Renal pelvis (tissue), 4 donors: ENCODE data around the gene XRCC4. TPM values are rescaled to one million over a fixed set of nuclear protein-coding genes. Genes with fewer than 3 reads are reported as not detected.
A peak's percentile ranks its signal among the peaks of the same experiment; 100 is the strongest.
"Not testable (repeated sequence)": the region's sequence is repeated elsewhere in the genome, so short reads cannot be mapped to it uniquely, and the experiment has no call there.

Experiments
- DNase-seq: peaks from one replicate; pipeline ENCODE4 v3.0.0-alpha.2; 2013
- polyA plus RNA-seq, 3 donors: library from polyadenylated mRNA; unstranded; fragments of 120-200 nt; gene quantifications; one replicate each; pipeline ENCODE4 v1.2.1, GENCODE V29; 2013; ENCODE audit not compliant: insufficient read length in 3 of 3

XRCC4 gene
- polyA plus RNA-seq, 3 donors: 10.4 to 12.2 (median 11.9) TPM

DNA sequence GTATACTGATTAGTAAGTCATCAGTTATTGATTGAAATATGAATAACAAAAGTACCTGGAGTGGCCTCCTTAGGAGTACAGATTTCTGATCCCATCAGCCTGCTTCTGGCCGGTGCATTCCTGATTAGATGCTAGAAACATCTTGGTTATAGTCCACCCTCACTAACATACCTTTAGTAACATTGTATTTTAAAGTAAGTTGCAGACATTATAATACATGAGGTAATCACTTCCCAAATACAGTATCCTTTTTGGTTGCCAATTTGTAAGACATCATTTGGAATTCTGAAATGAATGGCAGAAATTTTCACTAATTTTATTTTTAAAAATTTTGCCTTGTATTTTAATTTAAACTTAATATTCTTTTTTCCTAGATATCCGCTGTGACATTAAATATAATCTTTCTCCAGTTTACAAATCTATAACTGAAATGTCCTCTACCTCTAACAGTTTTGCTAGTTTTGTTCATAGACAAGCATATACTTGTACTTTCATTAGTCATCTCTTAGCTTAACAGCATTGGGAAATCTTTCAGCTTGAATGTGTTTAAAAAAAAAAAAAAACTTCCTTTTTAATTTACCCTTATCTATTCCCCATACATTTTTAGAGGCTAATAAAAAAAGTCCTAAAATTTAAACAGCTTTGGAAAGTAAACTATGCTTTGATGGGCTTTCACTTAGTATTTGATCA is 178.9 kb downstream of the XRCC4 start:
- DNase-seq: no peak

DNA sequence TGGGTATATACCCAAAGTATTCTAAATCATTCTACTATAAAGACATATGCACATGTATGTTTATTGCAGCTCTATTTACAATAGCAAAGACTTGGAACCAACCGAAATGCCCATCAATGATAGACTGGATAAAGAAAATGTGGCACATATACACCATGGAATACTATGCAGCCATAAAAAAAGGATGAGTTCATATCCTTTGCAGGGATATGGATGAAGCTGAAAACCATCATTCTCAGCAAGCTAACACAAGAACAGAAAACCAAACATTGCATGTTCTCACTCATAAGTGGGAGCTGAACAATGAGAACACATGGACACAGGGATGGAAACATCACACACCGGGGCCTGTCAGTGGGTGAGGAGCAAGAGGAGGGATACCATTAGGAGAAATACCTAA is 180.3 kb downstream of the XRCC4 start:
- DNase-seq: not testable (repeated sequence)

DNA sequence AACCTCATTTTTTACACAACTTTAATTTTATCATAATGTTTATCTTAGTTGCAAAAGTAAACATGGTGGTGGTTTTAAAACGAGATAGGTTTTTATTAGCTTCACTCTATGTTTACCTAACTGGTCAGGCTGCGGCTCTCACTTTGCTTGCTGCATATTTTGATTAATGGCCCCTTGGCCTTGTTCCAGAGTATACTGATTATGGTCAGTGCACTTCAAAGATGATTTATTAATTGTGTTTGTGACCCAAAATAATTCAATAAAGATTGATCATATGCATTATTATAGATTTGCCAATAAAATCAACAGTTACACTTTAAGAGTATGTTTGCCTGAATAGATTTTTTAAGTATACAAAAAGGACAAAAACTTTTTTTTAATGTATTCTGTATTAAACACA is 188.0 kb downstream of the XRCC4 start:
- DNase-seq: peak; percentile 31

DNA sequence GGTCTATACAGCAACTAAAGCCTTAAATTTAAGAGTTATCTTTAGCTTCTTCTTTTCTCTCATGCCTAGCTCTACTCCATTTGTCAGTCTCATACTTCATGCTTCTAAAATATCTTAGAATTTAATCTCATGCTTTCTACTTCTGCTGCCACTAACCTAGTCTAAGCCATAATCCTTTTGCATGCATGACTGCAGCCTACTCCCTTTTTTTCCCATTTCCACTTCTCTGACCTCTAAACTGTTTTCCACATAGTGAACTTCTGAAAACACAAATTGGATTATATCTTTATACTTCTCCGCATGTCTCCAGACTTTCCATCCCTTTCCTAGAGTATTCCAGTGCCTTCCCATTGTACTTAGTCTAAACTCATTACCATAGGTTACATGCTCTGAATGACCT is 193.0 kb downstream of the XRCC4 start:
- DNase-seq: no peak

DNA sequence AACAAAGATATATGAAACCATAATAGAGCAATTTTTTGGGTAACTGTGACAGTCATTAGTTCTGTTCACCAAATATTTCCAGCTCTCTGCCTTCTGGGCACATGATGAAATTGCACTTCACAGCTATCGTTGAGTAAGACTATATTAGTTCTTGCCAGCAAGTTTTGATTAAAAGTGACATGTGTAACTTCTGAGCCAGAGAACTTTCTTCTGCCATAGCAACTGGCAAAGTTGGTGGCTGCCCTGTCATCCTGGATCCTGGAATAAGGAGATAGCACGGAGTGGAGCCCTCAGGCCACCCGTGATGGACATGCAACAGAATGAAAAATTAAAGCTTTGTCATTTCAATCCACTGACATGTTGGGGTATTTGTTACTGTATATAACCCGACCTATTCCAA is 199.8 kb downstream of the XRCC4 start:
- no peak for DNase-seq

DNA sequence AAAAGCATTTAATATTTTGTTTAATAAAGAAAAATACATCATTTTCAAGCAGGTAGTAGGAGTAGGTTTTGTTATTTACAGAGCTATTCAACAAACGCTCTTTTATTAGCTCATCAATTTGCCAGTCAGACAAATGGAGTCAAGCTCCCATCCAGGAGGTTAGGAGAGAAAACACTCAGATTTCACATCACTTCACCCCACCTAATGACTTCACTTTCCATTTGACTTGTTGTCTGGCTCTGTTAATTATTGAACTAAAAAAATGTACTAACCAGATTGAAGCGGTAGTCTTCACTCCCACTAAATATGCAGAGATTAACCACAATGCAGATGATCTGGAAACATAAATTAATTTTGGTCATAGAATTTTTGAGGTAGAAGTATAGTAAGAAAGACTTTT is 200.6 kb downstream of the XRCC4 start:
- peak; percentile 17 for DNase-seq

DNA sequence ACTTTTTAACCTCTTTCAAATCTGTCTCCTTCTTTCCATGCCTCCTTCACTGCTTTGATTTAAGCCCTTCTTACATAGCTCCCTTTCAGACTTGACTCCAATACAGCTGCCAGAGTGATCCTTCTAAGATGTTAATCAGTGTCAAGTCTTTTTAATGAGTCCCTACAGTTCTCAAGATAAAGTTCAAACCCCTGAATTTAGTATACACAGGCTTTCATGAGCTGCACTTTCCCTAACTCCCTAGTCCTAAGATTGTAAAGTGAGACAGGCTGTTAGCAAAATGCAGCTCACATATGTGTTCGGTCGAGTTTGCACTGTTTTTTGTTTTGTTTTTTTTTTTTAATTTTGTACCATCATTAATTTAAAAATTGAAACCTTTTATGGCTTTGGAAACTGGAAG is 203.8 kb downstream of the XRCC4 start:
- DNase-seq: peak; percentile 31

DNA sequence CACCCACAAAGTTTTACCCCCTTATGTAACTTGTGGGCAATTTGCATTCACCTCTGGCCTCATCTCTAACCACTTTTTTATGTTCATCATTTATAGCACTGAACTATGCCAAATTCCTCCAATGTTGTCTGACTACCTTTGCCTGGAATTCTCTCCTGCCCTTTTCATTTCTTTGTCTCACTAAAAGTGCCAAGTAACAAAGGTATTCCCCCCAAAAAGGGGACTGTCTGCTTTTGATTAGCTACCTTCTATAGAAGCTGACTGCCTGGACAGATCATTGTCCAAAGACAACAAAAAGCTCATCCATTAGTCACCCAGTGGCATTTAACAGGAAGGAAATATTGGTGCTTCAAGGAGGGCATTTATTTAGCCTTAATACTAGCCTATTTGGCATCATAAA is 204.3 kb downstream of the XRCC4 start:
- no peak for DNase-seq

DNA sequence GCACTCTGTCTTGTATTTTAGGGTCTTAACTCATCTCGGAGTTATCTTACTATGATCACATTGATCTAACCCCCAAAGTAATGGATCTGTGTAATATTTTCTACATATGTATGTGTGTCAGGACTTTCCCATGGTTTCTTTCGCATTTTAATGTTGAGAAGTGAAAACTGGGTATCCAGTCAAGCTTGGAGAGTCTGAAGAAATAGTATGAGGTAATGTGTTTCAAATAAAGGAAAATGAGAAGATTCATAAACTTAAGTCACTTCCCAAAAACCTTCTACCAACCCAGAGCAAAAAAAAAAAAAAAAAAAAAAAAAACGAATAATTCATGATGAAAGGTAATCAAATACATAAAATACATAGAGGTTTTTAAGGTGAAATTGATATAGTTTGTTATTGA is 206.4 kb downstream of the XRCC4 start:
- no peak for DNase-seq

DNA sequence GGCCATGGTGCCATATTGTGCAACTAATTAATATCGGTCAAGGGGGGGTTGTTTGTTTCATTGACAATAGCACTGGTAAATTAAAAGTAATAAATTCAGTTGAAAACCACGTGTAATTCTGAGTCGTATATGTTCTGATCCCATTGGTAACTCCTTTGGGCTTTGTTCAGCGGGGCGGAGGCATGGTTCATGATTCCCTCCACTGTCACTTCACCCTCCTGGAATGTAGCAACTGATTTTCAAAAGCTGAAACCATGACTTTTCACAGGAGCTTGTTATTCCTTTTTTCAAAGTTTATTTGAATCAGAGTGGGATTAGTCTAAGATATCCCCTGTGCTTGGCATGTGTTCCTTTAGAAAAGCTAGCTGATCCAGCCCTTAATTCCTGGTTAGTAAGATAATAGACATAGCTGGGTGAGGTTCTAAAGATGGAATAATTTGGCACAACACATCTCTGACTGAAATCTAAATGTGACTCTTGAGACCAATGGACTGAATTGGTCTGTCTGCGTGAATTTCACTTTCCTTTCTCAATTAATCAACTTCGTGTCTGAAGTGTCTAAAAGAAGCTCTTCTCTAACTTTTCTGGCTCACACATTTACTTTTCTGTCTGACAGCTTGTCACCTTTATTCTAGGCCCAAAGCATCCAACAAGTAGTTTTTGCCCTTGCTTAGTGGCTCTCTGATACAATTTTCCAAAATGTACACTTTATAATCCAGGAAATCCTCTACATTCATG is 208.5 kb downstream of the XRCC4 start:
- DNase-seq: no peak

DNA sequence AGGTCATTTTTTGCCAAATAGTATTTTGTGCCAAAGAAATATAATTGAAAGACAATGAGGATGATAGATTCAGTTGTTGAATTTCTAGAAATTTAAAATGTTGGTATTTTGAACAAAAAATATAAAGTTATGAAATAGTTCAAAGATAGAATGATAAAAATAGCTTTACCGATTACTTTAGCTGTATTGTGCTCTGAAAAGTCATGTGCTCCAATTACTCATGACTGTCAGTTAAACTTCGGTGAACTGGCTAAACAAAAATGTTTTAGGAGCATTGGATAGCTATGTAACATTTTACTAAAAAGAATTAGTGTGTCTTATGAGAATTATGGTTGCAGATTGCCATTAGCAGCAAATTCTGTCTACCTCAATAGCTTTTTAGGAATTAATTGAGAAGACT is 216.9 kb downstream of the XRCC4 start:
- DNase-seq: no peak

DNA sequence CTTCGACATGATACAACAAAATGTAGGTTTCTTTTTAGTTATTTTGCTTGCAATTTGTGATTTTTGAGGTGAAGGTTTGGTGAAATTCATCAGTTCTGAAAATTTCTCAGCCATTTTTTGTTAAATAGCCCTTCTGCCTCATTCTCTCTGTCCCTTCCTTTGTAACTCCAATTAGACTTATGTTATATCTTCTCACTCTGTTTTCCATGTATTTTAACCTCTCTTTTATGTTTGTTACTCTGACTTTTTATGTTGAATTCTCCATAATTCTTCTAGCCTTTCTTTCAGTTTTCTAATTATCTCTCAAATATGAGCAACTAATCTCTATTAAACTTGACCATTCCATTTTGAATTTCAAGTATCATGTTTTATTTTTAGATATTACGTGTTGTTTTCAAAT is 222.0 kb downstream of the XRCC4 start:
- DNase-seq: no peak

DNA sequence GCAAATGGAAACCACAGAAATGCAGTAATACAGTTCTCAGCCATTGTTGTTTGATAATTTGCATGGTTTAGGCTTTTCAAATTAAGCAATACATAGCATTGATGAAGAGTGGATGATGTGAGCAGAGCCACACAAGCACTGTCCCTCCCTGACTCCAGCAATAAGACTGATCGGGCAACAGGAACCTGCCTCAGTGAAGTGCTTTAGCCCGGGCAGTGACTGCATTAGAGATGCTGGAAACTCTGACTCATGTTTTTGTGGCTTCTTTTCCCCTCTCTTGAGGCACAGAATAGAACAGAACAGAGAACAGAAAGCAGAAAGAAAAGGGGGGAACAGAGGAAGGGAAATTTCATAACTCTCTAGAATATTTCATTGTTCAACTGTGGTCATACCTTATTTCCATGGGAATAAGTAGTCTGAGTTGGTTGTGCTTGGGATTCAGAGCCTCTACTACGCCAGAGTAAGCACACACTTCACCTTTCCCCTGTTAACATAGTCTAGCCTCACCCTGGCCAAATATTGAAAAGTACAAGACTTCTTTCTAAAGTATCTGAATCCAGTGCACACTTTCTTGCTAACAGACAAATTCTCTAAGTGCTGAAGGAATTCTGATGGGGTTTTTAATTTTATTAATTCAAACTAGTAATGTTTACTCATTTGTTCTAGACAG is 229.4 kb downstream of the XRCC4 start:
- DNase-seq: no peak

DNA sequence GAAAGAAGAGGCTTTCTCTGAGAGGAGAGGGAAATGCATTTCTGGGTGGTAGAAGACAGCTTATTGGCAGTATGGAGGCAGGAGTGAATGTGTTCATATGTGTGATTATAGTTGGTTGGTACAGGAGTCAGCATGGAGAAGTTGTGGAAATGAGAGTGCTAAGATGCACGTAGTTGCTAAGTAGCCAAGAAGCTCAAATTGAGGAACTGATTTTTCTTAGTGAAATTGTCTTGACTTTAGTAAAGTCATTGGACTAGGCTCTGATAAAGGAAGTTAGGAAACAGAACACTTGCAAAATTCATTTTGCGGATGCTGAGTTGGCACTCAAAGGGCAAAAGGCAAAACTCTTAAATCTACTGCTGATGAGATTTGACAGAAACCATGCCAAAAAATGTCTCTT is 235.3 kb downstream of the XRCC4 start:
- DNase-seq: no peak

DNA sequence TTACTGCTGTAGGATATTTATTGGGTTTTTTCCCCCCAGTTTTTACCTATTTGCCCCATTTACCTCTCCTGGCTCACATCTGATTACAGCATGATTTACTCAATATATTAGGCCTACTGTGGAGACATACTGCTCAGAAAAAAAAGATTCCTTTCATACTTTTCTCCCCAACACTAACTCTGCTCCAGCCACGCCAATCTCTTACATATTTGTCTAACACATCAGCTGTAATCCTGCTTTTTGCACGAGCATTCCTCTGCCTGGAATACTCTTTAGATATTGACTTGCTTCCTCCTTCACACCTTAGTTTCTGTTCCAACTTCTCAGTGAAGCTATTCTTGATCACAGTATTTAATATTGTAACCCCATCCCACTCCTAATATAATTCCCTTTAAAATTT is 236.1 kb downstream of the XRCC4 start:
- DNase-seq: no peak

DNA sequence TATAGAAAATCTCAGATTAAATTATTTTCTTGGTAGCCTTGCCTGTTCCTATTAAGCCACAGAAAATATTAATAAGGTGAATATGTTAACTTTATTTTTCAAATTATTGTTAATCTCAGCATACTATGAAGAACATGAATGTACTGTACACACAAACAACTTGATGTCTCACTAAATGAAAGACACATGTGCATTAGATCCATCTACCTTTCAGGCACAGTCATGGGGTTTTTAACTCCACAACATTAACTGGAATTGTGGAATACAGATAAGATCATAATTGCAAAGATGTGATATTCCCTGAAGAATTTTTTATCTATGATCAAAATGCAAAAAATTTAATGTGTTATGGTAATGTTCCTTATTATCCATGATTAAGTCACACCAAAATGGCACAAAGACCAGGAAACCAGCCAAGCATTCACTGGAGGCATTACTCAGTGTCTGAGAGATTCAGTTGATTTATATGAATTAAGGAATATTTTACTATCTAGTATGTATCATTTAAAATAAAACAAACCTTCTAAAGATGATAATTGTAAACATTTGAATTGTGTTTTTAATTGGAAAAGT is 244.2 kb downstream of the XRCC4 start:
- no peak for DNase-seq

DNA sequence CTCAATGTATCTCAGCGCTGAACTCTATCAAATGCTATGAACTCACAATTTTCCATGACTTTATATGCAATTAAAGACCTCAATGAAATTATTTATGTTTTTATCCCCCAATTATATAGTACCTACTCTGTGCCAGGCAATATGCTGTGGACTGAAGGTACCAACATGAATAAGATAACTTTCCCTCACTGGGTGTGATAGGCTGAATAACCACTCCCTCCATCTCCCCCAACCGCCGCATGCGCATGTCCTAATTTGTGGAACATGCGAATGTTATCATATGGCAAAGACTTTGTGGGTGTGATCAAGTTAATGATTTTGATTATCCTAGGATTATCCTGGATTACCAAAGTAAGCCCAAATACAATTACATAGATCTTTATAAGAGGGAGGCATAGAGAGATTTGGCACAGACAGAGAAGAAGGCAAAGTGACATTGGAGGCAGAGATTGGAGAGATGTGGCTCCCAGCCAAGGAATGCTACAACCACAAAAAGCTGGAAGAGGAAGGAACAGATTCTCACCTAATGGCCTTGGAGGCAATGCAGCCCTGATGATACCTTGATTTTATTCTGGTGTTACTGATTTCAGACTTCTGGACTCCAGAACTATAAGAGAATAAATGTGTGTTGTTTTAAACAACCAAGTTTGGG is 245.1 kb downstream of the XRCC4 start:
- no peak for DNase-seq

DNA sequence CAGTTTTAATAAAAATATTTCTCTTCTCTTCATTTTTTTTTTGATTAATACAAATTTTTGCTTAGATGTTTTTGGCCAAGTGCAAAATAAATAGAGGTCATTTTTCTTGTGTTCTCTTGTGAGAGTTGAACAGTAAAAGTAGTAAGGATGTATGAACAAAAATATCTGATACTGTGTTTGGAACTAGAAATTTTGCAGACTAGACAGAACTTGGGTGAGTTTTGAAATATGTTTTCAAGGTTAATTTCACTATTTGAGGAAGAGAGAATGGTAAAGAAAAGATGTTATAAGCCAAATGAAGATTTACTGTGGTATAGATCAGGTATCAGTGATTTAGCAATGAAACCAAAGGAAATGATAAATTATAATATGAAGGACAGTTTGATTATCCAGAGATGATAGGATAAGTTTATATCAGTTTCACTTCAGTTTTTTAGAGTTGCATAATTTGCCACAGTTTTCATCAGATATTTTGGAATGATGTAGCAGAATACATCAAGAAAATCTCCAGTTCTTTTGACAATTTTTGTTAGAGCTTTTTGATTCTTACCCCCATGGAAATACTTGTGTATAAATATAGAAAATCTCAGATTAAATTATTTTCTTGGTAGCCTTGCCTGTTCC is 246.3 kb downstream of the XRCC4 start:
- DNase-seq: no peak

DNA sequence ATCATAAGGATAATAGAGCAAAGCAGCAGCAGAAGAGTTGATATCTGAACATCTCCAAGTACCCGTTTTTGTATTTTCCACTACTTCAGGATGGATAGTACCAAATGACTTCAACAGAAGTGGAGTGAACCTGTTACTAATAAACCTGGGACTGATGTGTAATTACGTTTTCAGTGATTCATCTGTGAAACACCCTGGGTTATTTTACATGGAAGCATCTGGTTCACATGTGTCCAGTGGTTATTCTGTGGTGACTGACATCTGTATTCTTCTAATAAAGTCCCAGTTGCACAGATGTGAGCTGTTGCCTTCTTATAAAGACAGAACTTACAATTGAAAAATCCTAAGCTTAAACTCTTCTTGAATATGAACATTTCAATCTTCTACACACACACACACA is 254.5 kb downstream of the XRCC4 start:
- DNase-seq: no peak

DNA sequence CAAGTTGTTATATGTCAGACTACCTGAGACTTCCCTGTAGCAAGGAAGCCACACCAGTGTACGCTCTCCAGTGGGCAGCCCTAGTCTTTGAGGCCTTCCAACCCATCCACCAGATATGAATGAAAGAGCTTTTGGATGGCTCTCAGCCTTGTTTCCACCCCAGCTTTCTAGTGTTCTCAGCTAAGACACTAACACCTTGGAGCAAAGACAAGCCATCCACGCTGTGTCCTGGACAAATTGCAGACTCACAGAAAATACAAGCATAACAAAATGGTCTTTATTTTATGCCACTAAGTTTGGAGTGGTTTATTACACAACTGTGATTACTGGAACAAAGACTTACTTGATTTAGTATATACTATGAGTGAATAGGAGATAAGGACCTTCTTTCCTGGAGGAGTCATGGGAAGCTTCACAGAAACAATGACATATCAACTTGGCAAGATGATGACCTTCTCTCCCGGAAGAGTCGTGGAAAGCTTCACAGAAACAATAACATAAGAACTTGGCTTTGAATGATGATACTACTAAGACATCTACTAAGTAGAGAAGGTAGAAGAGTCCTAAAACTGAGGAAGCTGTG is 260.2 kb downstream of the XRCC4 start:
- no peak for DNase-seq

DNA sequence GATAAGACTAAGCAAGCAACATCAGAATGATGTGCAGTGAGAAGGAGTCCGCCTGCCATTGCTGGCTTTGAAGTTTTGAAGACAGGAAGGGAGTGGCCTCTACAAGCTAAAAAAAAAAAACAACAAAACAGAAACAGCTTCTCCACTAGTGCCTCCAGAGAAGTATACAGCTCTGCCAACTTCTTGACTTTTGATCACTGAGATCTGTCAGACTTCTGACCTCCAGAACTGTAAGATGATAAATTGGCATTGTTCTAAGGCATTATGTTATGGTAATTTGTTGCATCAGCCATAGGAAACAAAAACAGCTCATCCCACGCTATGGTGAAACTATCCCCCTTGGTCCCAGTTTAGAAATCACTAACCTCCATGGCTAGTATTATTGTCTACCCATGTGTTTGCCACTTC is 263.2 kb downstream of the XRCC4 start:
- no peak for DNase-seq
